GM19467 (cell line): ENCODE data around the gene C1orf56.

Source experiments
- ATAC-seq: cut with Tn5 transposase; IDR thresholded peaks from one replicate; pipeline ENCODE4 v1.9.1; 2021; ENCODE audit warnings: mild to moderate bottlenecking, moderate library complexity; ENCODE audit not compliant: unreplicated experiment

Gene C1orf56

GRCh38 chr1:151013518-151013917, 34.0 kb upstream of the C1orf56 start:
- ATAC-seq = no peak

- no peak for ATAC-seq
Observed at GRCh38 chr1:151024540-151025146, 22.9 kb upstream of the C1orf56 start.

GRCh38 chr1:151026460-151026859, 21.1 kb upstream of the C1orf56 start:
- ATAC-seq = no peak

- ATAC-seq = no peak
Observed at GRCh38 chr1:151032164-151032563, 15.4 kb upstream of the C1orf56 start.

- ATAC-seq = no peak
Observed at GRCh38 chr1:151035167-151035566, 12.4 kb upstream of the C1orf56 start.

- no peak for ATAC-seq
Observed at GRCh38 chr1:151036356-151036755, 11.2 kb upstream of the C1orf56 start, which contains the start of gene BNIPL. Gene BNIPL, plus strand, starts transcription at chr1:151036586. Its CDS starts 140 bp downstream, at chr1:151036726.

- ATAC-seq = no peak
Observed at GRCh38 chr1:151037032-151037431, 10.5 kb upstream of the C1orf56 start.

- ATAC-seq = no peak
Observed at GRCh38 chr1:151039521-151039920, 8.0 kb upstream of the C1orf56 start.

- ATAC-seq = no peak
Observed at GRCh38 chr1:151043163-151043562, 4.4 kb upstream of the C1orf56 start.

- no peak for ATAC-seq
Observed at GRCh38 chr1:151047925-151048644, 534 bp downstream of the C1orf56 start.

- ATAC-seq = no peak
Observed at GRCh38 chr1:151048645-151049032, 1.1 kb downstream of the C1orf56 start.

GRCh38 chr1:151049458-151049857, 1.9 kb downstream of the C1orf56 start:
- no peak for ATAC-seq

GRCh38 chr1:151050051-151050688, 2.6 kb downstream of the C1orf56 start:
- ATAC-seq = no peak

- no peak for ATAC-seq
Observed at GRCh38 chr1:151051356-151052009, 3.9 kb downstream of the C1orf56 start.

GRCh38 chr1:151054971-151055547, 7.5 kb downstream of the C1orf56 start:
- no peak for ATAC-seq

GRCh38 chr1:151055581-151055980, 8.0 kb downstream of the C1orf56 start:
- ATAC-seq = no peak

GRCh38 chr1:151056149-151056548, 8.6 kb downstream of the C1orf56 start:
- ATAC-seq = no peak

- ATAC-seq = no peak
Observed at GRCh38 chr1:151058692-151059091, 11.1 kb downstream of the C1orf56 start.

GRCh38 chr1:151059109-151060006, 11.8 kb downstream of the C1orf56 start, which contains the start of gene CDC42SE1:
Gene CDC42SE1, minus strand, starts transcription at chr1:151059622. Its CDS starts 3,892 bp downstream, at chr1:151055730.
- ATAC-seq = peak; percentile 80
